Measurements from ENCODE around the gene CUL2.
"Not testable (repeated sequence)": the region's sequence is repeated elsewhere in the genome, so short reads cannot be mapped to it uniquely, and the experiment has no call there.

The CUL2 gene

GRCh38 chr10:34976380-34976910, 113.7 kb downstream of the CUL2 start:
- not testable (repeated sequence) for H2BK12ac ChIP-seq (ENCODE audit: low read length); H2BK15ac ChIP-seq (ENCODE audit: low read length)

GRCh38 chr10:34974364-34975065, 115.6 kb downstream of the CUL2 start:
- not testable (repeated sequence) for H3K27ac ChIP-seq (replicated peaks; ENCODE audit: low read length)

More at GRCh38 chr10:34976380-34976910, 113.7 kb downstream of the CUL2 start:
- H3K14ac ChIP-seq (ENCODE audit: low read length); H2BK5ac ChIP-seq (ENCODE audit: low read length); H3K27me3 ChIP-seq (ENCODE audit: control insufficient read depth in 3 of 3, insufficient read depth in 3 of 3, low read depth in 1 of 3, low read length in 3 of 3); H3K9ac ChIP-seq (ENCODE audit: low read depth, low read length, poor library complexity); H3K23ac ChIP-seq (ENCODE audit: low read depth, low read length, poor library complexity); H3K4ac ChIP-seq (ENCODE audit: low read length); H3K4me1 ChIP-seq (ENCODE audit: control insufficient read depth in 2 of 2, insufficient read depth in 1 of 2, low read depth in 1 of 2, low read length in 2 of 2); H3K4me2 ChIP-seq (ENCODE audit: insufficient read depth, low read length, poor library complexity, severe bottlenecking); H3K36me3 ChIP-seq (replicated peaks in 1 of 2; ENCODE audit: control insufficient read depth in 2 of 2, insufficient read depth in 2 of 2, low read length in 2 of 2); H2BK120ac ChIP-seq (ENCODE audit: low read depth, low read length); H2AFZ ChIP-seq (ENCODE audit: low read length); H3K4me3 ChIP-seq (ENCODE audit: low read length in 2 of 2); H4K8ac ChIP-seq (ENCODE audit: low read depth, low read length); H3K18ac ChIP-seq (ENCODE audit: low read length); DNase-seq (ENCODE audit: low spot score); H4K91ac ChIP-seq (ENCODE audit: low read depth, low read length, poor library complexity); H3K9me3 ChIP-seq (replicated peaks in 1 of 2; ENCODE audit: control insufficient read depth in 2 of 2, insufficient read depth in 1 of 2, low read depth in 1 of 2, low read length in 2 of 2); H3K79me1 ChIP-seq (ENCODE audit: low read depth, low read length); H3K27ac ChIP-seq (replicated peaks; ENCODE audit: low read length); H2AK5ac ChIP-seq (ENCODE audit: low read depth, low read length): not testable (repeated sequence)
- no CpG with 5 or more reads among the region's 29 CpGs for WGBS, 2 donors (ENCODE audit: extremely low coverage in 2 of 2, insufficient read length in 2 of 2, insufficient replicate concordance in 1 of 2)

GRCh38 chr10:34973757-34974156, 116.4 kb downstream of the CUL2 start:
- no CpG with 5 or more reads among the region's 3 CpGs for WGBS, 2 donors (ENCODE audit: extremely low coverage in 2 of 2, insufficient read length in 2 of 2, insufficient replicate concordance in 1 of 2)
- H3K4me2 ChIP-seq (ENCODE audit: insufficient read depth, low read length, poor library complexity, severe bottlenecking); H3K4me1 ChIP-seq (ENCODE audit: control insufficient read depth in 2 of 2, insufficient read depth in 1 of 2, low read depth in 1 of 2, low read length in 2 of 2); H3K9ac ChIP-seq (ENCODE audit: low read depth, low read length, poor library complexity); H3K4ac ChIP-seq (ENCODE audit: low read length); H3K18ac ChIP-seq (ENCODE audit: low read length); H3K4me3 ChIP-seq (ENCODE audit: low read length in 2 of 2); H4K8ac ChIP-seq (ENCODE audit: low read depth, low read length); H3K9me3 ChIP-seq (replicated peaks in 1 of 2; ENCODE audit: control insufficient read depth in 2 of 2, insufficient read depth in 1 of 2, low read depth in 1 of 2, low read length in 2 of 2); DNase-seq (ENCODE audit: low spot score); H2AFZ ChIP-seq (ENCODE audit: low read length); H4K91ac ChIP-seq (ENCODE audit: low read depth, low read length, poor library complexity); H2AK5ac ChIP-seq (ENCODE audit: low read depth, low read length); H2BK5ac ChIP-seq (ENCODE audit: low read length); H3K14ac ChIP-seq (ENCODE audit: low read length); H3K27ac ChIP-seq (replicated peaks; ENCODE audit: low read length); H3K36me3 ChIP-seq (replicated peaks in 1 of 2; ENCODE audit: control insufficient read depth in 2 of 2, insufficient read depth in 2 of 2, low read length in 2 of 2); H3K79me1 ChIP-seq (ENCODE audit: low read depth, low read length); H2BK120ac ChIP-seq (ENCODE audit: low read depth, low read length); H3K23ac ChIP-seq (ENCODE audit: low read depth, low read length, poor library complexity); H2BK12ac ChIP-seq (ENCODE audit: low read length); H2BK15ac ChIP-seq (ENCODE audit: low read length): not testable (repeated sequence)
- peaks cover 0 to 13% (median 0%) of the 10 kb centered on the region in 3 experiments for H3K27me3 ChIP-seq (ENCODE audit: control insufficient read depth in 3 of 3, insufficient read depth in 3 of 3, low read depth in 1 of 3, low read length in 3 of 3)

More at GRCh38 chr10:34974364-34975065, 115.6 kb downstream of the CUL2 start:
- H4K91ac ChIP-seq (ENCODE audit: low read depth, low read length, poor library complexity); H4K8ac ChIP-seq (ENCODE audit: low read depth, low read length); H3K36me3 ChIP-seq (replicated peaks in 1 of 2; ENCODE audit: control insufficient read depth in 2 of 2, insufficient read depth in 2 of 2, low read length in 2 of 2); H3K14ac ChIP-seq (ENCODE audit: low read length); H2BK5ac ChIP-seq (ENCODE audit: low read length); H3K4me1 ChIP-seq (ENCODE audit: control insufficient read depth in 2 of 2, insufficient read depth in 1 of 2, low read depth in 1 of 2, low read length in 2 of 2); H3K27me3 ChIP-seq (ENCODE audit: control insufficient read depth in 3 of 3, insufficient read depth in 3 of 3, low read depth in 1 of 3, low read length in 3 of 3); H3K23ac ChIP-seq (ENCODE audit: low read depth, low read length, poor library complexity); H3K18ac ChIP-seq (ENCODE audit: low read length); H3K9ac ChIP-seq (ENCODE audit: low read depth, low read length, poor library complexity); H3K4me3 ChIP-seq (ENCODE audit: low read length in 2 of 2); H2BK15ac ChIP-seq (ENCODE audit: low read length); H2BK120ac ChIP-seq (ENCODE audit: low read depth, low read length); H3K4ac ChIP-seq (ENCODE audit: low read length); H3K9me3 ChIP-seq (replicated peaks in 1 of 2; ENCODE audit: control insufficient read depth in 2 of 2, insufficient read depth in 1 of 2, low read depth in 1 of 2, low read length in 2 of 2); H3K79me1 ChIP-seq (ENCODE audit: low read depth, low read length); H3K4me2 ChIP-seq (ENCODE audit: insufficient read depth, low read length, poor library complexity, severe bottlenecking); H2BK12ac ChIP-seq (ENCODE audit: low read length); DNase-seq (ENCODE audit: low spot score); H2AK5ac ChIP-seq (ENCODE audit: low read depth, low read length); H2AFZ ChIP-seq (ENCODE audit: low read length): not testable (repeated sequence)
- no CpG with 5 or more reads among the region's 8 CpGs for WGBS, 2 donors (ENCODE audit: extremely low coverage in 2 of 2, insufficient read length in 2 of 2, insufficient replicate concordance in 1 of 2)

- H2AFZ ChIP-seq (ENCODE audit: low read length); H3K79me1 ChIP-seq (ENCODE audit: low read depth, low read length); H3K36me3 ChIP-seq (replicated peaks in 1 of 2; ENCODE audit: control insufficient read depth in 2 of 2, insufficient read depth in 2 of 2, low read length in 2 of 2); H3K27ac ChIP-seq (replicated peaks; ENCODE audit: low read length); H3K4me1 ChIP-seq (ENCODE audit: control insufficient read depth in 2 of 2, insufficient read depth in 1 of 2, low read depth in 1 of 2, low read length in 2 of 2); H2BK12ac ChIP-seq (ENCODE audit: low read length); H3K14ac ChIP-seq (ENCODE audit: low read length); H2BK5ac ChIP-seq (ENCODE audit: low read length); H2AK5ac ChIP-seq (ENCODE audit: low read depth, low read length); H3K9ac ChIP-seq (ENCODE audit: low read depth, low read length, poor library complexity); H3K23ac ChIP-seq (ENCODE audit: low read depth, low read length, poor library complexity); H3K4me2 ChIP-seq (ENCODE audit: insufficient read depth, low read length, poor library complexity, severe bottlenecking); H3K18ac ChIP-seq (ENCODE audit: low read length); H3K4ac ChIP-seq (ENCODE audit: low read length); H2BK15ac ChIP-seq (ENCODE audit: low read length); DNase-seq (ENCODE audit: low spot score); H4K91ac ChIP-seq (ENCODE audit: low read depth, low read length, poor library complexity); H3K4me3 ChIP-seq (ENCODE audit: low read length in 2 of 2); H4K8ac ChIP-seq (ENCODE audit: low read depth, low read length); H2BK120ac ChIP-seq (ENCODE audit: low read depth, low read length); H3K9me3 ChIP-seq (replicated peaks in 1 of 2; ENCODE audit: control insufficient read depth in 2 of 2, insufficient read depth in 1 of 2, low read depth in 1 of 2, low read length in 2 of 2): not testable (repeated sequence)
- no CpG with 5 or more reads among the region's 9 CpGs for WGBS, 2 donors (ENCODE audit: extremely low coverage in 2 of 2, insufficient read length in 2 of 2, insufficient replicate concordance in 1 of 2)
- H3K27me3 ChIP-seq (ENCODE audit: control insufficient read depth in 3 of 3, insufficient read depth in 3 of 3, low read depth in 1 of 3, low read length in 3 of 3): peaks cover 0 to 13% (median 0%) of the 10 kb centered on the region in 3 experiments
Measured at GRCh38 chr10:34973121-34973520, 117.0 kb downstream of the CUL2 start.

Data from neuronal stem cell (in vitro differentiated cells).